Dendritic cell treated with granulocyte-macrophage colony-stimulating factor and Interleukin-4, amounts not matched to agents 40 ng/mL and 50 ng/mL, for 4 days (primary cell): Measurements from ENCODE around the gene TIGAR.

Source experiments
- H3K27ac Mint-ChIP-seq: one replicate; pipeline ENCODE4 v1.8.0; 2022; ENCODE audit warnings: mild to moderate bottlenecking, mixed read lengths
- H3K27me3 Mint-ChIP-seq: one replicate; pipeline ENCODE4 v1.8.0; 2022; ENCODE audit warnings: mild to moderate bottlenecking, mixed read lengths
- H3K36me3 Mint-ChIP-seq: one replicate; pipeline ENCODE4 v1.8.0; 2022; ENCODE audit warnings: low read depth, mixed read lengths
- H3K4me1 Mint-ChIP-seq: one replicate; pipeline ENCODE4 v1.8.0; 2022; ENCODE audit warnings: low read depth, mixed read lengths
- H3K4me3 Mint-ChIP-seq: one replicate; pipeline ENCODE4 v1.8.0; 2022; ENCODE audit warnings: mild to moderate bottlenecking, moderate library complexity, mixed read lengths
- H3K9me3 Mint-ChIP-seq: one replicate; pipeline ENCODE4 v1.8.0; 2022; ENCODE audit warnings: mixed read lengths
- intact Hi-C: fragments of 100-400 bp; cut with micrococcal nuclease; formaldehyde crosslinking; loops from one replicate; pipeline ENCODE4 v1.15.0; 2022

The TIGAR gene

DNA sequence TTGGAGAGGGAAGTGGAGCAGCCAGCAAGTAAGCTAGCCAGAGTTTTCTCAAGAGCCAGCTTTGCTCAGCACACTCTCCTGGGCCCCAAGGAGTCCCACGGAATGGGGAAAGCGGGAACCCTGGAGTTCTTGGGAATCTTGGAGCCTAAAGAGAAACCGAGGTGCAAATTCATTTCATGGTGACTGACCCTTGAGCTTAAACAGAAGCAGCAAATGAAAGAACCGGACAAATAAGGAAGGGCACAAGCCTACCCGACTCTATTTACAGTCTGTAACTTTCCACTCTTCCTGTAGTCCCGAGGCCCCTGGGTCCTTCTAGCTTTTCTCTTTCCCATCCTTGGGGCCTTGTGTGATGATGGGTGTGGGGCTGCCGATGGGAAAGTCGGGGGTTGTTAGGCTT is 18.1 kb upstream of the TIGAR start:
- H3K36me3 Mint-ChIP-seq: peaks cover 30% of the 10 kb centered on the region
- peaks cover 12% of the 10 kb centered on the region for H3K4me1 Mint-ChIP-seq
- H3K27ac Mint-ChIP-seq: no peak overlapping the region
- no peak overlapping the region for H3K4me3 Mint-ChIP-seq
- intact Hi-C loops: loop anchor here (10.0 kb wide), 1 partner anchor 222 kb away; no protein-coding TSS in a partner anchor
- H3K27me3 Mint-ChIP-seq: no peaks in the 10 kb centered on the region
- no peaks in the 10 kb centered on the region for H3K9me3 Mint-ChIP-seq

DNA sequence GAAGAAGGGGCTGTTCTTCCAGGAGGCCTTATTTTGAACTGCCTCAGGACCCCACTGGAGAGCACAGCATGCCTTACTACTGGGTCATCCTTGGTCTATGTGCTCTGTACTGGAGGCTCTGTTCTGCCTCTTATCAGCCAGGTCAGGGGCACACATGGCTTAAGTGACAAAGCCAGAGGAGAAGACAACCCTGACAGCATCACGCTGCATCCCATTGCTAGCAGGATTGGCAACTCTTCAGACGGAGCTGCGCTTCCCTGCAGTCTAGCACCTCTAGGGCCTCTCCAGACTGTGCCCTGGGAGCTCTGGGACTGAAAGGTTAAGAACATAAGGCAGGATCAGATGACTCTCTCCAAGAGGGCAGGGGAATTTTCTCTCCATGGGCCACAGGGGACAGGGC is 17.3 kb upstream of the TIGAR start:
- H3K4me1 Mint-ChIP-seq: peaks cover 11% of the 10 kb centered on the region
- H3K9me3 Mint-ChIP-seq: no peaks in the 10 kb centered on the region
- no peak overlapping the region for H3K27ac Mint-ChIP-seq
- no peak overlapping the region for H3K4me3 Mint-ChIP-seq
- intact Hi-C loops: loop anchor here (10.0 kb wide), 1 partner anchor 221 kb away; no protein-coding TSS in a partner anchor
- no peaks in the 10 kb centered on the region for H3K27me3 Mint-ChIP-seq
- H3K36me3 Mint-ChIP-seq: peaks cover 30% of the 10 kb centered on the region

- peaks cover 9% of the 10 kb centered on the region for H3K36me3 Mint-ChIP-seq
- peaks cover 6% of the 10 kb centered on the region for H3K4me1 Mint-ChIP-seq
- intact Hi-C loops: loop anchor here (5.0 to 10.0 kb wide), 2 partner anchors 115 to 217 kb away; no protein-coding TSS in a partner anchor
- no peak overlapping the region for H3K4me3 Mint-ChIP-seq
- no peak overlapping the region for H3K27ac Mint-ChIP-seq
- no peaks in the 10 kb centered on the region for H3K27me3 Mint-ChIP-seq
- no peaks in the 10 kb centered on the region for H3K9me3 Mint-ChIP-seq
Measured at GRCh38 chr12:4307593-4308333, 13.2 kb upstream of the TIGAR start.

DNA sequence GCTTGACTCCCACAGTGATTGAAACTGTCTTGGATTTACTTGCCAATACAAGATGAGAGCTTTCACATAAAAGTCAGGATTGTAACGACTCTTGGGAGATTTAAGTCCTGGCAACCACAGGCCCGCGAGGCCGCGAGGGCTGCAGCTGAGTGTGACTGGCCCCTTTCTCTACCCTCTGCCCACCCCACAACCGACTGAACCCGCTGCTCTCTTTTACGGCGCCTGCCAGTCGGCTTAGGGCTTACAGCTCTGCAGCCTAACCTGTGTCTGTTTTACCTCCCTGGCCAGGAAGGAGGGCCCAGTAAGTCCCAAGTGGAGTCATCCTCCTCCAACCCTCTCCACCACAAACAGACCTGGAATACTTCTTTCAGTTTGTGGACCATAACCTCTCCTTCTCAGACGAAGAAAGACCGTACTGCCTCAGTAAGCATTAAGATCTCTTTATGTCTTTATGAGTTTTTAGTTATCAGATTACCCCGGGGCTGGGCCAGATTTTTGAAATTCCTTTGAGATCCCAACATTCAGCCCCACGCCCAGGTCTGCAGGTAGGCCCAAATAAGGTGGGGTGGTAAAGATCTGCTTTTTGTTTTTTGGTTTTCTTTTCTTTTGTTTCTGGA is 12.6 kb upstream of the TIGAR start:
- H3K9me3 Mint-ChIP-seq: no peaks in the 10 kb centered on the region
- intact Hi-C loops: loop anchor here (5.0 to 10.0 kb wide), 2 partner anchors 114 to 216 kb away; no protein-coding TSS in a partner anchor
- peaks cover 2% of the 10 kb centered on the region for H3K36me3 Mint-ChIP-seq
- H3K27me3 Mint-ChIP-seq: no peaks in the 10 kb centered on the region
- peaks cover 6% of the 10 kb centered on the region for H3K4me1 Mint-ChIP-seq
- no peak overlapping the region for H3K27ac Mint-ChIP-seq
- no peak overlapping the region for H3K4me3 Mint-ChIP-seq

- Mint-ChIP-seq H3K36me3 (no peaks in the 10 kb centered on the region), H3K27ac (no peak overlapping the region), H3K4me3 (no peak overlapping the region), H3K27me3 (no peaks in the 10 kb centered on the region), H3K4me1 (peaks cover 6% of the 10 kb centered on the region), H3K9me3 (no peaks in the 10 kb centered on the region)
- intact Hi-C loops: no loop called here
Measured at GRCh38 chr12:4311776-4312175, 9.2 kb upstream of the TIGAR start.

DNA sequence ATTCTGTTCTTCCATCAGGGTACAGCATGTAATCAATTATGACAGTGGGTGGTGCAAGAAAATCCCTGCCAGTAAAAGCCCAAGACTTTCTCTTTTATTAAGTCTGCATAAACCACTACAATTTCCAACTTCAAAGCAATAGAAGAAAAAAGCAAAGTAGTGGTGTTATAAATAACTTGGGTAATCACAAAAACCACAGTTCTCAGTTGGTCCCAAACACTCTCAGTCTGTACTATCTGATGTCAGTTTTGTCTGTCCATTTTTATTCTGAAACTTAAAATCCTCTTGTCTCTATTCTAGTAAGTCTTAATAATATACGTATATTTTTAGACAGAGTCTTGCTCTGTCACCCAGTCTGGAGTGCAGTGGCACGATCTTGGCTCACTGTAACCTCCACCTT is 8.8 kb upstream of the TIGAR start:
- Mint-ChIP-seq H3K27me3 (no peaks in the 10 kb centered on the region), H3K4me3 (no peak overlapping the region), H3K4me1 (peaks cover 6% of the 10 kb centered on the region), H3K27ac (no peak overlapping the region), H3K9me3 (no peaks in the 10 kb centered on the region), H3K36me3 (no peaks in the 10 kb centered on the region)
- intact Hi-C loops: no loop called here

- Mint-ChIP-seq H3K4me3 (peak overlapping the region; percentile 98), H3K9me3 (no peaks in the 10 kb centered on the region), H3K4me1 (peaks cover 33% of the 10 kb centered on the region), H3K27me3 (peaks cover 4% of the 10 kb centered on the region), H3K36me3 (peaks cover 21% of the 10 kb centered on the region), H3K27ac (peak overlapping the region; percentile 98)
- intact Hi-C loops: loop anchor here (5.0 kb wide), 4 partner anchors 33 to 448 kb away; partner anchors contain the start of genes PARP11 and RAD51AP1
Measured at GRCh38 chr12:4320497-4320852, 538 bp upstream of the TIGAR start.

GRCh38 chr12:4322726-4323125 is 1.7 kb downstream of the TIGAR start:
- H3K27ac Mint-ChIP-seq: peak overlapping the region; percentile 98
- no peaks in the 10 kb centered on the region for H3K9me3 Mint-ChIP-seq
- peak overlapping the region; percentile 72 for H3K4me3 Mint-ChIP-seq
- H3K4me1 Mint-ChIP-seq: peaks cover 38% of the 10 kb centered on the region
- H3K36me3 Mint-ChIP-seq: peaks cover 21% of the 10 kb centered on the region
- intact Hi-C loops: loop anchor here (5.0 kb wide), 4 partner anchors 35 to 450 kb away; partner anchors contain the start of genes PARP11 and RAD51AP1
- peaks cover 4% of the 10 kb centered on the region for H3K27me3 Mint-ChIP-seq

DNA sequence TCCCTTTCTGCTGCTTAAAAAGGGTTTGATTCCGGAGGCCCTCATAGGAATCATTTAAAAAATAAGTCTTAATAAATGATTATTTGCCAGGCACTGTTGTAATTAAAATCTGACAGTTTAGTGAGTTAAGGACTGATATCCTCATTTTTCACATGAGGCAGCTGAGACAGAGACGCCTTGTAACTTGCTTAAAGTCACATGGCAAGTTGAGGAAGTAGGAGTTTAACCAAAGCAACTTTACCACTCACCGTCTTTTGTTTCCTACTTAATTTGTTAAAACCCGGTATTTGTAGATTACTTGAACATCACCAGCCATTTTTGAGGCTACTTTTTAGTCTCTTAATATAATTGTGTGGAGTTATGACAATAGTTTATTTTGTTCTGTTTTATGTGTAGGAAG is 2.4 kb downstream of the TIGAR start:
- Mint-ChIP-seq H3K4me1 (peaks cover 44% of the 10 kb centered on the region), H3K9me3 (no peaks in the 10 kb centered on the region), H3K36me3 (peaks cover 21% of the 10 kb centered on the region), H3K27ac (peak overlapping the region; percentile 98), H3K4me3 (peak overlapping the region; percentile 63), H3K27me3 (peaks cover 2% of the 10 kb centered on the region)
- intact Hi-C loops: loop anchor here (5.0 kb wide), 4 partner anchors 36 to 451 kb away; partner anchors contain the start of genes PARP11 and RAD51AP1

DNA sequence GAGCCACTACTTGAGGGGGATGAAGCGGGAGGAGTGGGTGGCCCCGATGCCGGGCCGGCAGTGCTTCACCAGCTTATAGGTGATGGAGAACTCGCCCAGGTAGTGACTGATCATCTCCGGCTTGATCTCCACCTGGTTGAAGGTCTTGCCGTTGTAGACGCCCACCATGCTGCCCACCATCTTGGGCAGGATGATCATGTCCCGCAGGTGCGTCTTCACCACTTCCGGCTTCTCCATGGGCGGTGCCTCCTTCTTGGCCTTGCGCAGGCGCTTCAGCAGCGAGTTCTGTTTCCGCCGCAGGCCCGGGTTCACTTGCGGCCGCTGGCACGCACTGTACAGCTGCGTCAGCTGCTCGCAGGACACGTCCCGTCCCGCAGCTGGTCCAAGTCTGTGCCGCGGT is 3.4 kb downstream of the TIGAR start:
- peaks cover 29% of the 10 kb centered on the region for H3K36me3 Mint-ChIP-seq
- H3K9me3 Mint-ChIP-seq: no peaks in the 10 kb centered on the region
- intact Hi-C loops: loop anchor here (5.0 kb wide), 4 partner anchors 37 to 452 kb away; partner anchors contain the start of genes PARP11 and RAD51AP1
- H3K27me3 Mint-ChIP-seq: peaks cover 2% of the 10 kb centered on the region
- no peak overlapping the region for H3K27ac Mint-ChIP-seq
- no peak overlapping the region for H3K4me3 Mint-ChIP-seq
- H3K4me1 Mint-ChIP-seq: peaks cover 48% of the 10 kb centered on the region

- Mint-ChIP-seq H3K9me3 (no peaks in the 10 kb centered on the region), H3K4me1 (peaks cover 47% of the 10 kb centered on the region), H3K36me3 (peaks cover 45% of the 10 kb centered on the region), H3K27ac (no peak overlapping the region), H3K4me3 (no peak overlapping the region), H3K27me3 (no peaks in the 10 kb centered on the region)
- intact Hi-C loops: no loop called here
Measured at GRCh38 chr12:4325966-4326365, 5.0 kb downstream of the TIGAR start.

GRCh38 chr12:4327293-4327692 is 6.3 kb downstream of the TIGAR start:
- peaks cover 47% of the 10 kb centered on the region for H3K4me1 Mint-ChIP-seq
- H3K36me3 Mint-ChIP-seq: peaks cover 48% of the 10 kb centered on the region
- H3K9me3 Mint-ChIP-seq: no peaks in the 10 kb centered on the region
- no peak overlapping the region for H3K4me3 Mint-ChIP-seq
- no peak overlapping the region for H3K27ac Mint-ChIP-seq
- no peaks in the 10 kb centered on the region for H3K27me3 Mint-ChIP-seq
- intact Hi-C loops: no loop called here

DNA sequence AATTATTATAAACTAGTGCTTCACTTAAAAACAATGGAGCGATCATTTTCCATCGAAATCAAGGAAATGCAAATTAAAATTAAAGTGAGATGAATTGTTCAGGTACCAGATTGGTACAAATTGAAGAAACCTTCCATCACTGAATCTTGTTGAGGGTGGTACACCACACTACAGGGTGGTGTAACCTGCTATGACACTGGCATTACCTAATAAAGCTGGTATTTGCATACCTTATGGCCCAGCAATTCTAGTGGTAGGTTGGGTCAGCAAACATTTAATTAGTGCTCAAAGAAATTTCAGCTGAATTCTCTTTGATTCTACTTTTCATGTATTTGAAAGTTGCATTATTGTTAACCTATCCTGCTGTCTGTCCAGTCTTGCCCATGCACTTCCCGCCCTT is 9.2 kb downstream of the TIGAR start:
- Mint-ChIP-seq H3K4me3 (no peak overlapping the region), H3K27ac (no peak overlapping the region), H3K9me3 (no peaks in the 10 kb centered on the region), H3K4me1 (peaks cover 37% of the 10 kb centered on the region), H3K27me3 (no peaks in the 10 kb centered on the region), H3K36me3 (peaks cover 61% of the 10 kb centered on the region)
- intact Hi-C loops: no loop called here

DNA sequence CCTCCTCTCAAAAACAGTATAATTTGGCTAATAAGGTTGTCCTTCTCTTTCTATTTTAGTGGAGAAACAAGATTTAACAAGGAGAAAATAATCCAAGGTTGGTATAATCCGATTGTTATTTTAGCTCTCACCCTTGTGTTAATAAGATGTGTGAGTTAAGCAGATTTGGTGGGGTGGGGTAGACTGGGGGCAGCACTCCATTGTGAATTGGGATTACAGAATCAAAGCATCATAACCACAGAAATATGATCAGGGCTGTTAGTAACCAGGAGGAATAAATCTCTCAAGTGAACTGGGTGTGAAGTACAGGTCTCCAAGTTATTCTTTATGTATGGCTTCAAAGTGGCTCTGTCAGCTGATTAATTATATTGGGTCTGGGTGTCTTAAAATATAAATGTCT is 10.2 kb downstream of the TIGAR start:
- intact Hi-C loops: no loop called here
- peaks cover 31% of the 10 kb centered on the region for H3K4me1 Mint-ChIP-seq
- H3K36me3 Mint-ChIP-seq: peaks cover 71% of the 10 kb centered on the region

More for the DNA sequence above, 10.2 kb downstream of the TIGAR start:
- Mint-ChIP-seq H3K27ac (no peak overlapping the region), H3K27me3 (no peaks in the 10 kb centered on the region), H3K4me3 (no peak overlapping the region), H3K9me3 (no peaks in the 10 kb centered on the region)
